ENCODE data around the gene TOB1. TPM values are rescaled to one million over a fixed set of nuclear protein-coding genes. Genes with fewer than 3 reads are reported as not detected.
"Not testable (repeated sequence)": the region's sequence is repeated elsewhere in the genome, so short reads cannot be mapped to it uniquely, and the experiment has no call there.

TOB1 gene
- total and polyA plus RNA-seq, 9 donors, result 19.8 to 73.2 (median 55.2) TPM

- WGBS (ENCODE audit: insufficient coverage), result 63% methylated on average over 1 of the region's 8 CpGs
- Histone ChIP-seq H3K9me3 (replicated peaks; ENCODE audit: control insufficient read depth, low read depth, low read length) (peaks cover 4% of the 10 kb centered on the region), H3K4me3 (ENCODE audit: low read length) (no peak overlapping the region), H3K36me3 (ENCODE audit: control insufficient read depth, insufficient read depth, low read length) (no peaks in the 10 kb centered on the region), H3K27ac (ENCODE audit: low read length) (no peak overlapping the region), H3K27me3 (ENCODE audit: control insufficient read depth, insufficient read depth, low read length) (no peaks in the 10 kb centered on the region), H3K4me1 (ENCODE audit: control insufficient read depth, insufficient read depth, low read length) (no peaks in the 10 kb centered on the region)
- no peak for DNase-seq
Observed at GRCh38 chr17:50884439-50885311, 18.5 kb upstream of the TOB1 start.

GRCh38 chr17:50883850-50884438, 17.8 kb upstream of the TOB1 start:
- WGBS (ENCODE audit: insufficient coverage), result 67% methylated on average over 5 of the region's 5 CpGs
- Histone ChIP-seq H3K27ac (ENCODE audit: low read length) (no peak overlapping the region), H3K9me3 (replicated peaks; ENCODE audit: control insufficient read depth, low read depth, low read length) (peaks cover 6% of the 10 kb centered on the region), H3K27me3 (ENCODE audit: control insufficient read depth, insufficient read depth, low read length) (no peaks in the 10 kb centered on the region), H3K4me1 (ENCODE audit: control insufficient read depth, insufficient read depth, low read length) (no peaks in the 10 kb centered on the region), H3K36me3 (ENCODE audit: control insufficient read depth, insufficient read depth, low read length) (no peaks in the 10 kb centered on the region), H3K4me3 (ENCODE audit: low read length) (no peak overlapping the region)
- no peak for DNase-seq

- H3K4me1 ChIP-seq (ENCODE audit: control insufficient read depth, insufficient read depth, low read length), result no peaks in the 10 kb centered on the region
- peaks cover 6% of the 10 kb centered on the region for H3K9me3 ChIP-seq (replicated peaks; ENCODE audit: control insufficient read depth, low read depth, low read length)
- no peaks in the 10 kb centered on the region for H3K27me3 ChIP-seq (ENCODE audit: control insufficient read depth, insufficient read depth, low read length)
- no peak for DNase-seq
- no peak overlapping the region for H3K4me3 ChIP-seq (ENCODE audit: low read length)
- no peaks in the 10 kb centered on the region for H3K36me3 ChIP-seq (ENCODE audit: control insufficient read depth, insufficient read depth, low read length)
- no peak overlapping the region for H3K27ac ChIP-seq (ENCODE audit: low read length)
- WGBS (ENCODE audit: insufficient coverage), result 90% methylated on average over 5 of the region's 7 CpGs
Observed at GRCh38 chr17:50882851-50883250, 16.7 kb upstream of the TOB1 start.

GRCh38 chr17:50881182-50881581, 15.0 kb upstream of the TOB1 start:
- Histone ChIP-seq H3K4me1 (ENCODE audit: control insufficient read depth, insufficient read depth, low read length) (no peaks in the 10 kb centered on the region), H3K27me3 (ENCODE audit: control insufficient read depth, insufficient read depth, low read length) (no peaks in the 10 kb centered on the region), H3K27ac (ENCODE audit: low read length) (no peak overlapping the region), H3K9me3 (replicated peaks; ENCODE audit: control insufficient read depth, low read depth, low read length) (peaks cover 6% of the 10 kb centered on the region), H3K4me3 (ENCODE audit: low read length) (no peak overlapping the region), H3K36me3 (ENCODE audit: control insufficient read depth, insufficient read depth, low read length) (no peaks in the 10 kb centered on the region)
- DNase-seq, result no peak
- WGBS (ENCODE audit: insufficient coverage), result no CpG with 5 or more reads among the region's 2 CpGs

GRCh38 chr17:50879086-50879485, 12.9 kb upstream of the TOB1 start:
- H3K4me3 ChIP-seq (ENCODE audit: low read length), result no peak overlapping the region
- peaks cover 6% of the 10 kb centered on the region for H3K9me3 ChIP-seq (replicated peaks; ENCODE audit: control insufficient read depth, low read depth, low read length)
- WGBS (ENCODE audit: insufficient coverage), result 97% methylated on average over 3 of the region's 5 CpGs
- no peaks in the 10 kb centered on the region for H3K36me3 ChIP-seq (ENCODE audit: control insufficient read depth, insufficient read depth, low read length)
- H3K4me1 ChIP-seq (ENCODE audit: control insufficient read depth, insufficient read depth, low read length), result no peaks in the 10 kb centered on the region
- no peaks in the 10 kb centered on the region for H3K27me3 ChIP-seq (ENCODE audit: control insufficient read depth, insufficient read depth, low read length)
- H3K27ac ChIP-seq (ENCODE audit: low read length), result no peak overlapping the region
- DNase-seq, result no peak

- H3K27ac ChIP-seq (ENCODE audit: low read length), result no peak overlapping the region
- H3K4me1 ChIP-seq (ENCODE audit: control insufficient read depth, insufficient read depth, low read length), result peaks cover 2% of the 10 kb centered on the region
- H3K36me3 ChIP-seq (ENCODE audit: control insufficient read depth, insufficient read depth, low read length), result no peaks in the 10 kb centered on the region
- H3K27me3 ChIP-seq (ENCODE audit: control insufficient read depth, insufficient read depth, low read length), result no peaks in the 10 kb centered on the region
- no peak overlapping the region for H3K4me3 ChIP-seq (ENCODE audit: low read length)
- H3K9me3 ChIP-seq (replicated peaks; ENCODE audit: control insufficient read depth, low read depth, low read length), result peaks cover 6% of the 10 kb centered on the region
- DNase-seq, result no peak
- no CpG with 5 or more reads among the region's 1 CpG for WGBS (ENCODE audit: insufficient coverage)
Observed at GRCh38 chr17:50877838-50878237, 11.7 kb upstream of the TOB1 start.

- not testable (repeated sequence) for H3K9me3 ChIP-seq (replicated peaks; ENCODE audit: control insufficient read depth, low read depth, low read length); H3K4me3 ChIP-seq (ENCODE audit: low read length); H3K4me1 ChIP-seq (ENCODE audit: control insufficient read depth, insufficient read depth, low read length); DNase-seq; H3K27ac ChIP-seq (ENCODE audit: low read length); H3K27me3 ChIP-seq (ENCODE audit: control insufficient read depth, insufficient read depth, low read length); H3K36me3 ChIP-seq (ENCODE audit: control insufficient read depth, insufficient read depth, low read length)
- WGBS (ENCODE audit: insufficient coverage), result no CpG with 5 or more reads among the region's 9 CpGs
Observed at GRCh38 chr17:50877042-50877441, 10.9 kb upstream of the TOB1 start.

GRCh38 chr17:50875074-50875473, 8.9 kb upstream of the TOB1 start:
- Histone ChIP-seq H3K27me3 (ENCODE audit: control insufficient read depth, insufficient read depth, low read length) (no peaks in the 10 kb centered on the region), H3K4me1 (ENCODE audit: control insufficient read depth, insufficient read depth, low read length) (peaks cover 5% of the 10 kb centered on the region), H3K9me3 (replicated peaks; ENCODE audit: control insufficient read depth, low read depth, low read length) (peaks cover 4% of the 10 kb centered on the region), H3K4me3 (ENCODE audit: low read length) (no peak overlapping the region), H3K27ac (ENCODE audit: low read length) (no peak overlapping the region), H3K36me3 (ENCODE audit: control insufficient read depth, insufficient read depth, low read length) (no peaks in the 10 kb centered on the region)
- 57% methylated on average over 2 of the region's 2 CpGs for WGBS (ENCODE audit: insufficient coverage)
- DNase-seq, result no peak

GRCh38 chr17:50872710-50873424, 6.7 kb upstream of the TOB1 start:
- Histone ChIP-seq H3K9me3 (replicated peaks; ENCODE audit: control insufficient read depth, low read depth, low read length) (no peaks in the 10 kb centered on the region), H3K4me3 (ENCODE audit: low read length) (no peak overlapping the region), H3K27ac (ENCODE audit: low read length) (no peak overlapping the region), H3K27me3 (ENCODE audit: control insufficient read depth, insufficient read depth, low read length) (no peaks in the 10 kb centered on the region), H3K4me1 (ENCODE audit: control insufficient read depth, insufficient read depth, low read length) (peaks cover 11% of the 10 kb centered on the region), H3K36me3 (ENCODE audit: control insufficient read depth, insufficient read depth, low read length) (no peaks in the 10 kb centered on the region)
- WGBS (ENCODE audit: insufficient coverage), result no CpG with 5 or more reads among the region's 4 CpGs
- DNase-seq, result peak; percentile 47

- Histone ChIP-seq H3K27me3 (ENCODE audit: control insufficient read depth, insufficient read depth, low read length) (no peaks in the 10 kb centered on the region), H3K36me3 (ENCODE audit: control insufficient read depth, insufficient read depth, low read length) (no peaks in the 10 kb centered on the region), H3K4me3 (ENCODE audit: low read length) (no peak overlapping the region), H3K4me1 (ENCODE audit: control insufficient read depth, insufficient read depth, low read length) (peaks cover 11% of the 10 kb centered on the region), H3K27ac (ENCODE audit: low read length) (no peak overlapping the region), H3K9me3 (replicated peaks; ENCODE audit: control insufficient read depth, low read depth, low read length) (no peaks in the 10 kb centered on the region)
- no peak for DNase-seq
- WGBS (ENCODE audit: insufficient coverage), result no CpG with 5 or more reads among the region's 2 CpGs
Observed at GRCh38 chr17:50871898-50872297, 5.7 kb upstream of the TOB1 start.
